Central memory CD8-positive, alpha-beta T cell (primary cell): ENCODE results near the gene MARK4.

Source experiments
- ATAC-seq: fragments of 150-1000 bp; cut with Tn5 transposase; replicated peaks from 2 replicates; pipeline ENCODE4 v1.10.0; 2022; ENCODE audit warnings: mild to moderate bottlenecking, moderate FRiP score, moderate number of reproducible peaks; ENCODE audit not compliant: poor library complexity, severe bottlenecking; ENCODE audit errors: extremely low read depth
- DNase-seq, 2 donors: peaks; one replicate each; pipeline ENCODE4 v3.0.0; 2021; ENCODE audit warnings: low spot score in 2 of 2
- H3K27ac Mint-ChIP-seq: one replicate; pipeline ENCODE4 v1.8.0; 2022; ENCODE audit warnings: low read depth, mild to moderate bottlenecking, moderate library complexity, mixed read lengths
- H3K27me3 Mint-ChIP-seq: one replicate; pipeline ENCODE4 v1.8.0; 2022; ENCODE audit warnings: mixed read lengths
- H3K36me3 Mint-ChIP-seq: one replicate; pipeline ENCODE4 v1.8.0; 2022; ENCODE audit warnings: mild to moderate bottlenecking, moderate library complexity, mixed read lengths; ENCODE audit not compliant: insufficient read depth
- H3K4me1 Mint-ChIP-seq: one replicate; pipeline ENCODE4 v1.8.0; 2022; ENCODE audit warnings: mixed read lengths
- H3K4me3 Mint-ChIP-seq: one replicate; pipeline ENCODE4 v1.8.0; 2022; ENCODE audit warnings: mild to moderate bottlenecking, moderate library complexity, mixed read lengths
- H3K9me3 Mint-ChIP-seq: one replicate; pipeline ENCODE4 v1.8.0; 2022; ENCODE audit warnings: mixed read lengths

Gene MARK4

GRCh38 chr19:45291834-45292233 is 40.8 kb downstream of the MARK4 start:
- no peak for DNase-seq
- H3K27me3 Mint-ChIP-seq = no peaks in the 10 kb centered on the region
- H3K36me3 Mint-ChIP-seq = peaks cover 21% of the 10 kb centered on the region
- H3K4me3 Mint-ChIP-seq = no peak overlapping the region
- ATAC-seq = no peak
- no peaks in the 10 kb centered on the region for H3K9me3 Mint-ChIP-seq
- no peaks in the 10 kb centered on the region for H3K4me1 Mint-ChIP-seq
- H3K27ac Mint-ChIP-seq = no peak overlapping the region

- ATAC-seq = no peak
- H3K36me3 Mint-ChIP-seq = peaks cover 24% of the 10 kb centered on the region
- no peak overlapping the region for H3K27ac Mint-ChIP-seq
These were observed 42.6 kb downstream of the MARK4 start for GRCh38 chr19:45293682-45294081.

GRCh38 chr19:45294291-45295029 is 43.4 kb downstream of the MARK4 start:
- Mint-ChIP-seq H3K9me3 (no peaks in the 10 kb centered on the region), H3K27ac (no peak overlapping the region), H3K27me3 (no peaks in the 10 kb centered on the region), H3K4me1 (no peaks in the 10 kb centered on the region), H3K4me3 (no peak overlapping the region), H3K36me3 (peaks cover 21% of the 10 kb centered on the region)
- DNase-seq (no peak), ATAC-seq (no peak)

More at GRCh38 chr19:45293682-45294081, 42.6 kb downstream of the MARK4 start:
- no peaks in the 10 kb centered on the region for H3K9me3 Mint-ChIP-seq
- no peak overlapping the region for H3K4me3 Mint-ChIP-seq
- H3K27me3 Mint-ChIP-seq = no peaks in the 10 kb centered on the region
- DNase-seq = no peak
- no peaks in the 10 kb centered on the region for H3K4me1 Mint-ChIP-seq

- Mint-ChIP-seq H3K9me3 (no peaks in the 10 kb centered on the region), H3K4me3 (no peak overlapping the region), H3K4me1 (no peaks in the 10 kb centered on the region), H3K36me3 (peaks cover 22% of the 10 kb centered on the region), H3K27me3 (no peaks in the 10 kb centered on the region), H3K27ac (no peak overlapping the region)
- ATAC-seq (no peak), DNase-seq (no peak)
These were observed 44.8 kb downstream of the MARK4 start for GRCh38 chr19:45295873-45296272.

DNA sequence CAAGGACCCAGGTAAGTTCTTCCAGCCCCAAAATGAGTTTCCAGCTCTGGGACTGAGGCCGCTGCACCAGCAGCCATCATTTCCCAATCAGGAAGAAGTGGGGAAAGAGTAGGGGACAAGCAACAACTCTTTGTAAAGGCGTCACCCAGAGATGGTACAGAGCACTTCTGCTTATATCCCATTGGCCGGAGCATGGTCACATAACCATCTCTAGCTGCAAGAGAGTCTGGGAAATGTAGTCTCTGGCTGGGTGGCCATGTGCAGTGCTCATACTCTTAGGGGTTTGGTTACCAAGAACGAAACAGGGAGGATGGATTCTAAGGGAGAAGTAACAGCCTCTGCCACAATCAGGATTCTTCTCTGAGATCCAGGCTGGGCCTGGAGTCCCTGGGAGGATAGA is 45.3 kb downstream of the MARK4 start:
- ATAC-seq (no peak), DNase-seq (no peak)
- Mint-ChIP-seq H3K4me3 (no peak overlapping the region), H3K36me3 (peaks cover 22% of the 10 kb centered on the region), H3K27me3 (no peaks in the 10 kb centered on the region), H3K27ac (no peak overlapping the region), H3K9me3 (no peaks in the 10 kb centered on the region), H3K4me1 (no peaks in the 10 kb centered on the region)

DNA sequence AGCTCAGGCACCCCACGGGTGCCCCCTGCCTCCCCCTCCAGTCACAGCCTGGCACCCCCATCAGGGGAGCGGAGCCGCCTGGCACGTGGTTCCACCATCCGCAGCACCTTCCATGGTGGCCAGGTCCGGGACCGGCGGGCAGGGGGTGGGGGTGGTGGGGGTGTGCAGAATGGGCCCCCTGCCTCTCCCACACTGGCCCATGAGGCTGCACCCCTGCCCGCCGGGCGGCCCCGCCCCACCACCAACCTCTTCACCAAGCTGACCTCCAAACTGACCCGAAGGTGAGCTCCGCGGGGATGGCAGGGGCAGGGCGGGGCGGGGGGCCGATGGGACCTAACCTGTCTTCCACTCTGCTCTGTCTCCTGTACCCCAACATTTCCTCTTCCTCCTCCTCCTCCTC is 46.6 kb downstream of the MARK4 start:
- no peaks in the 10 kb centered on the region for H3K4me1 Mint-ChIP-seq
- DNase-seq (no peak), ATAC-seq (no peak)
- H3K4me3 Mint-ChIP-seq = no peak overlapping the region
- peaks cover 23% of the 10 kb centered on the region for H3K36me3 Mint-ChIP-seq
- H3K27me3 Mint-ChIP-seq = no peaks in the 10 kb centered on the region
- H3K9me3 Mint-ChIP-seq = no peaks in the 10 kb centered on the region
- H3K27ac Mint-ChIP-seq = no peak overlapping the region

- Mint-ChIP-seq H3K27me3 (no peaks in the 10 kb centered on the region), H3K9me3 (no peaks in the 10 kb centered on the region), H3K4me3 (no peak overlapping the region), H3K36me3 (peaks cover 25% of the 10 kb centered on the region), H3K27ac (no peak overlapping the region), H3K4me1 (no peaks in the 10 kb centered on the region)
- no peak for ATAC-seq
- no peak for DNase-seq
These were observed 47.2 kb downstream of the MARK4 start for GRCh38 chr19:45298264-45298663.

GRCh38 chr19:45299719-45300118 is 48.6 kb downstream of the MARK4 start:
- no peaks in the 10 kb centered on the region for H3K27me3 Mint-ChIP-seq

GRCh38 chr19:45302416-45302815 is 51.3 kb downstream of the MARK4 start:
- ATAC-seq = no peak
- H3K4me3 Mint-ChIP-seq = no peak overlapping the region
- H3K4me1 Mint-ChIP-seq = no peaks in the 10 kb centered on the region
- peaks cover 18% of the 10 kb centered on the region for H3K36me3 Mint-ChIP-seq
- H3K9me3 Mint-ChIP-seq = no peaks in the 10 kb centered on the region
- no peak overlapping the region for H3K27ac Mint-ChIP-seq
- no peaks in the 10 kb centered on the region for H3K27me3 Mint-ChIP-seq
- DNase-seq = no peak

More at GRCh38 chr19:45299719-45300118, 48.6 kb downstream of the MARK4 start:
- Mint-ChIP-seq H3K4me1 (no peaks in the 10 kb centered on the region), H3K36me3 (peaks cover 25% of the 10 kb centered on the region), H3K9me3 (no peaks in the 10 kb centered on the region), H3K4me3 (no peak overlapping the region), H3K27ac (no peak overlapping the region)
- no peak for DNase-seq
- ATAC-seq = no peak

DNA sequence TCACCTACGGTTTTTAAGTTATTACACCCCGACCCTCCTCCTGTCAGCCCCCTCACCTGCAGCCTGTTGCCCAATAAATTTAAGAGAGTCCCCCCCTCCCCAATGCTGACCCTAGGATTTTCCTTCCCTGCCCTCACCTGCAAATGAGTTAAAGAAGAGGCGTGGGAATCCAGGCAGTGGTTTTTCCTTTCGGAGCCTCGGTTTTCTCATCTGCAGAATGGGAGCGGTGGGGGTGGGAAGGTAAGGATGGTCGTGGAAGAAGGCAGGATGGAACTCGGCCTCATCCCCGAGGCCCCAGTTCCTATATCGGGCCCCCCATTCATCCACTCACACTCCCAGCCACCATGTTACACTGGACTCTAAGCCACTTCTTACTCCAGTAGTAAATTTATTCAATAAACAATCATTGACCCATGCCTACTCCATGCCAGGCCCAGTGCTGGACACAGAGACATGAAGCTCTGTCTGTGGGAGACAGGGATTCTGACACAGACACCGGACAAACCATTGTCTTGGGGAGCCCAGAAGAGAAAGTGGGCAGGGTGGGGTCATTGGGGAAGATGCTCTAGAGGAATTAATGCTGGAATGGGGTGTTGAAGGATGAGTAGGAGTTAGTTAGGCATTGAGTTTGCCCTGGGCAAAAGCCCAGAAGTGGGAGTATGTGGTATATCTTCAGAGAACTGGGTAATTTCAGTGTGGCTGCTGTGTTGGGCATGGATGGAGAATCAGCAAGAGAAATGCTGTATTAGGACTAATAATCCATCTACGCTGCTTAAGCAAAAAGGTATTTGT is 52.4 kb downstream of the MARK4 start:
- Mint-ChIP-seq H3K27ac (no peak overlapping the region), H3K9me3 (no peaks in the 10 kb centered on the region), H3K27me3 (no peaks in the 10 kb centered on the region), H3K4me3 (no peak overlapping the region), H3K4me1 (no peaks in the 10 kb centered on the region), H3K36me3 (peaks cover 16% of the 10 kb centered on the region)
- ATAC-seq = no peak
- no peak for DNase-seq

DNA sequence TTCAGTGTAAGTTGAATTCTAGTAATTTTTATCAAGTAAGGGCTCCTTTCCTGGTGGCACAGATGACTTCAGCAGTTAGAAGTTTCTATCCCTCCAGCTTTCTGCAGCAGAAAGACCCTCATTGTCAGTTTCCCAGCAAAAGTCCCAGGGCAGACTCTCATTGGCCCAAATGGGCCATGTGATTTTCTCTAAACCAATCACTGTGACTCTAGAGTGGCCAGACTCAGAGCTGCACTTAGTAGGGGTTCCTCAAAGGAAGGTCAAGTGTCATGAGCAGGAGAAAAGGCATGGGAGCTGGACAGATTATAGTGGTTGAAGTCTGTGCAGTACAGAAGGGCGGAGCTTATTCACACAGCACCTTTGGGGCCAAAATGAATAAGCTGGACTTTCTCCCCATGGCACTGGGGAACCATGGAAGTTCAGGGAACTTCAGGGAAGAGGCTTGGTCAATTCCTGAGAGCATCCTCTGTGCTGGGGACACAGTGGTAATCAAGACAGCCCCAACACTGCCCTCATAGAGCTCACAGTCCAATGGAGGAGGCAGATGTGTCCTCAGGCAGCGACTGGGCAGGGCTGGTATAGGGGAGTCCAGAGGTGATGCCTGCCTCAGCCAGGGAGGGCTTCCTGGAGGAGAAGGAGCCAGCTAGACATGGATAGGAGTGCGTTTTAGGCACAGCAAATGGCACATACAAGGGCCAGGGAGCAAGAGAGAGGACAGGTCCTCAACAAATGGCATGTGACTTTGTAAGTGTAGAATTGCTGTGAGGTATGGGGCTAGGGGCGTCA is 53.3 kb downstream of the MARK4 start:
- H3K4me1 Mint-ChIP-seq = no peaks in the 10 kb centered on the region
- no peaks in the 10 kb centered on the region for H3K9me3 Mint-ChIP-seq
- no peaks in the 10 kb centered on the region for H3K27me3 Mint-ChIP-seq
- DNase-seq = no peak
- no peak overlapping the region for H3K27ac Mint-ChIP-seq
- H3K36me3 Mint-ChIP-seq = peaks cover 14% of the 10 kb centered on the region
- H3K4me3 Mint-ChIP-seq = no peak overlapping the region
- no peak for ATAC-seq

GRCh38 chr19:45305007-45305406 is 53.9 kb downstream of the MARK4 start:
- no peak overlapping the region for H3K4me3 Mint-ChIP-seq
- H3K4me1 Mint-ChIP-seq = no peaks in the 10 kb centered on the region
- ATAC-seq = no peak
- no peak for DNase-seq
- H3K27me3 Mint-ChIP-seq = no peaks in the 10 kb centered on the region
- H3K9me3 Mint-ChIP-seq = no peaks in the 10 kb centered on the region
- peaks cover 9% of the 10 kb centered on the region for H3K36me3 Mint-ChIP-seq
- H3K27ac Mint-ChIP-seq = no peak overlapping the region
